Liver (tissue), 9 donors: ENCODE measurements around the gene NOL9. TPM values are rescaled to one million over a fixed set of nuclear protein-coding genes. Genes with fewer than 3 reads are reported as not detected.

ENCODE experiments used
- DNase-seq: peaks from one replicate; pipeline ENCODE4 v3.0.0-alpha.2; 2017; ENCODE audit warnings: low spot score
- H3K27ac ChIP-seq, 2 donors: one replicate each; pipeline ENCODE4 v1.7.0; 2013; ENCODE audit warnings: inconsistent platforms in 2 of 2, low read length in 2 of 2, control low read depth in 1 of 2, low read depth in 1 of 2, mild to moderate bottlenecking in 1 of 2
- H3K27me3 ChIP-seq, 4 donors: one replicate each; pipeline versions ENCODE4 v1.6.1 to v1.7.0; 2013; ENCODE audit warnings: low read length in 3 of 4, inconsistent platforms in 1 of 4, mild to moderate bottlenecking in 1 of 4, moderate library complexity in 1 of 4; ENCODE audit not compliant: control insufficient read depth in 4 of 4, insufficient read depth in 4 of 4
- H3K36me3 ChIP-seq, 4 donors: one replicate each; pipeline versions ENCODE4 v1.6.1 to v1.7.0; 2013; ENCODE audit warnings: low read length in 3 of 4, mild to moderate bottlenecking in 3 of 4, low read depth in 1 of 4, moderate library complexity in 1 of 4; ENCODE audit not compliant: control insufficient read depth in 4 of 4, insufficient read depth in 3 of 4
- H3K4me1 ChIP-seq, 4 donors: one replicate each; pipeline versions ENCODE4 v1.6.1 to v1.7.0; 2013; ENCODE audit warnings: low read length in 3 of 4, mild to moderate bottlenecking in 3 of 4, moderate library complexity in 1 of 4; ENCODE audit not compliant: control insufficient read depth in 4 of 4, insufficient read depth in 4 of 4
- H3K4me3 ChIP-seq, 3 donors: one replicate each; pipeline versions ENCODE4 v1.6.1 to v1.7.0; 2013; ENCODE audit warnings: low read length in 3 of 3, control low read depth in 1 of 3, low read depth in 1 of 3, mild to moderate bottlenecking in 1 of 3
- H3K9ac ChIP-seq, 2 donors: one replicate each; pipeline ENCODE4 v1.7.0; 2013; ENCODE audit warnings: low read length in 2 of 2, mild to moderate bottlenecking in 2 of 2, moderate library complexity in 2 of 2, control low read depth in 1 of 2, low read depth in 1 of 2
- H3K9me3 ChIP-seq, 4 donors: one replicate each; pipeline versions ENCODE4 v1.6.1 to v1.7.0; 2013; ENCODE audit warnings: low read length in 3 of 4; ENCODE audit not compliant: control insufficient read depth in 4 of 4
- CTCF ChIP-seq: fragments of 150-350 bp; IDR thresholded peaks from 2 replicates; pipeline ENCODE4 v1.5.1; 2017; ENCODE audit warnings: improper control_type of control experiment, low read depth, low read length; ENCODE audit not compliant: missing input control
- EGR1 ChIP-seq, 2 donors: IDR thresholded peaks; 2 replicates each; pipeline ENCODE4 v1.6.1; 2016 to 2018; ENCODE audit warnings: antibody characterized with exemption in 2 of 2, low read depth in 2 of 2
- FOXA1 ChIP-seq: IDR thresholded peaks from 2 replicates; pipeline ENCODE4 v1.6.1; 2016; ENCODE audit warnings: antibody characterized with exemption
- FOXA2 ChIP-seq: IDR thresholded peaks from 2 replicates; pipeline ENCODE4 v1.6.1; 2016; ENCODE audit warnings: antibody characterized with exemption
- GABPA ChIP-seq, 2 donors: IDR thresholded peaks in 1 of 2; conservative IDR thresholded peaks in 1 of 2; 2 replicates each; pipeline ENCODE4 v1.6.1; 2016; ENCODE audit warnings: antibody characterized with exemption in 2 of 2, mild to moderate bottlenecking in 1 of 2, moderate library complexity in 1 of 2
- HNF4A ChIP-seq, 2 donors: conservative IDR thresholded peaks; 2 replicates each; pipeline ENCODE4 v1.6.1; 2016; ENCODE audit warnings: antibody characterized with exemption in 2 of 2, mild to moderate bottlenecking in 2 of 2
- HNF4G ChIP-seq: IDR thresholded peaks from 2 replicates; pipeline ENCODE4 v1.6.1; 2016; ENCODE audit warnings: antibody characterized with exemption
- JUND ChIP-seq, 2 donors: IDR thresholded peaks; 2 replicates each; pipeline ENCODE4 v1.6.1; 2016; ENCODE audit warnings: antibody characterized with exemption in 2 of 2
- MAX ChIP-seq: IDR thresholded peaks from 2 replicates; pipeline ENCODE4 v1.6.1; 2016; ENCODE audit warnings: antibody characterized with exemption
- NR2F2 ChIP-seq: IDR thresholded peaks from 2 replicates; pipeline ENCODE4 v1.6.1; 2016; ENCODE audit warnings: antibody characterized with exemption
- RAD21 ChIP-seq, 2 donors: IDR thresholded peaks; 2 replicates each; pipeline ENCODE4 v1.6.1; 2016; ENCODE audit warnings: antibody characterized with exemption in 2 of 2, mild to moderate bottlenecking in 2 of 2
- REST ChIP-seq: IDR thresholded peaks from 2 replicates; pipeline ENCODE4 v1.6.1; 2016; ENCODE audit warnings: antibody characterized with exemption, mild to moderate bottlenecking
- RXRA ChIP-seq, 2 donors: IDR thresholded peaks; 2 replicates each; pipeline ENCODE4 v1.6.1; 2017 to 2018; ENCODE audit warnings: antibody characterized with exemption in 2 of 2, mild to moderate bottlenecking in 1 of 2
- SP1 ChIP-seq: IDR thresholded peaks from 2 replicates; pipeline ENCODE4 v1.6.1; 2018; ENCODE audit warnings: antibody characterized with exemption, mild to moderate bottlenecking
- TAF1 ChIP-seq: conservative IDR thresholded peaks from 2 replicates; pipeline ENCODE4 v1.6.1; 2016; ENCODE audit warnings: antibody characterized with exemption, mild to moderate bottlenecking
- YY1 ChIP-seq: IDR thresholded peaks from 2 replicates; pipeline ENCODE4 v1.6.1; 2016; ENCODE audit warnings: antibody characterized with exemption, mild to moderate bottlenecking
- WGBS: extraction: QIAGEN DNeasy Blood & Tissue Kit; methylation state at CpG from one replicate; pipeline ENCODE4 v1.1.7; 2013; 5-methylcytosine and 5-hydroxymethylcytosine counted together
- polyA plus RNA-seq, 2 donors: library from polyadenylated mRNA; stranded (reverse) in 1 of 2; unstranded in 1 of 2; fragments of 200-250 nt in 1 of 2; fragments of >200 nt in 1 of 2; fragmentation: Nextera tagmentation in 1 of 2; extraction: Ambion mirVana in 1 of 2; gene quantifications; one replicate each; pipeline versions ENCODE4 v1.2.1 to v1.2.3, GENCODE V29; 2013 to 2015
- total RNA-seq, 2 donors: library from RNA; depleted of rRNA; stranded (reverse); fragments of >200 nt; gene quantifications; one replicate each; pipeline ENCODE4 v1.2.3, GENCODE V29; 2014
- TF ChIP-seq, protein P1 (sequence below): IDR thresholded peaks from 2 replicates; pipeline ENCODE4 v1.6.1; 2016; ENCODE audit warnings: antibody characterized with exemption
- TF ChIP-seq, protein P2 (sequence below): IDR thresholded peaks from 2 replicates; pipeline ENCODE4 v1.6.1; 2016; ENCODE audit warnings: antibody characterized with exemption
- donor health status: healthy.
- donor health status: healthy.
- donor health status: healthy.
- donor health status: healthy.
- donor health status: healthy.

Gene NOL9
- total and polyA plus RNA-seq, 4 donors: 2.1 to 15.1 (median 9.4) TPM

GRCh38 chr1:6503884-6504602 is 50.3 kb downstream of the NOL9 start (continued):
- TF ChIP-seq, protein P1, sequence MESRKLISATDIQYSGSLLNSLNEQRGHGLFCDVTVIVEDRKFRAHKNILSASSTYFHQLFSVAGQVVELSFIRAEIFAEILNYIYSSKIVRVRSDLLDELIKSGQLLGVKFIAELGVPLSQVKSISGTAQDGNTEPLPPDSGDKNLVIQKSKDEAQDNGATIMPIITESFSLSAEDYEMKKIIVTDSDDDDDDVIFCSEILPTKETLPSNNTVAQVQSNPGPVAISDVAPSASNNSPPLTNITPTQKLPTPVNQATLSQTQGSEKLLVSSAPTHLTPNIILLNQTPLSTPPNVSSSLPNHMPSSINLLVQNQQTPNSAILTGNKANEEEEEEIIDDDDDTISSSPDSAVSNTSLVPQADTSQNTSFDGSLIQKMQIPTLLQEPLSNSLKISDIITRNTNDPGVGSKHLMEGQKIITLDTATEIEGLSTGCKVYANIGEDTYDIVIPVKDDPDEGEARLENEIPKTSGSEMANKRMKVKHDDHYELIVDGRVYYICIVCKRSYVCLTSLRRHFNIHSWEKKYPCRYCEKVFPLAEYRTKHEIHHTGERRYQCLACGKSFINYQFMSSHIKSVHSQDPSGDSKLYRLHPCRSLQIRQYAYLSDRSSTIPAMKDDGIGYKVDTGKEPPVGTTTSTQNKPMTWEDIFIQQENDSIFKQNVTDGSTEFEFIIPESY: no peak

GRCh38 chr1:6502000-6502891 is 52.1 kb downstream of the NOL9 start:
- H3K27ac ChIP-seq: no peak overlapping the region
- no peaks in the 10 kb centered on the region for H3K27me3 ChIP-seq
- no peaks in the 10 kb centered on the region for H3K36me3 ChIP-seq
- H3K4me3 ChIP-seq: no peak overlapping the region
- H3K9me3 ChIP-seq: no peaks in the 10 kb centered on the region
- H3K4me1 ChIP-seq: peaks cover 2 to 9% (median 5%) of the 10 kb centered on the region in 4 donors
- TF ChIP-seq YY1 (no peak), RXRA (IDR thresholded peaks at IDR 0.05) (no peak), MAX (no peak), NR2F2 (peak; percentile 56), FOXA2 (no peak), SP1 (peak; percentile 12)
- DNase-seq: no peak
- H3K9ac ChIP-seq: no peak overlapping the region
- WGBS: 71% methylated on average over 31 of the region's 31 CpGs

DNA sequence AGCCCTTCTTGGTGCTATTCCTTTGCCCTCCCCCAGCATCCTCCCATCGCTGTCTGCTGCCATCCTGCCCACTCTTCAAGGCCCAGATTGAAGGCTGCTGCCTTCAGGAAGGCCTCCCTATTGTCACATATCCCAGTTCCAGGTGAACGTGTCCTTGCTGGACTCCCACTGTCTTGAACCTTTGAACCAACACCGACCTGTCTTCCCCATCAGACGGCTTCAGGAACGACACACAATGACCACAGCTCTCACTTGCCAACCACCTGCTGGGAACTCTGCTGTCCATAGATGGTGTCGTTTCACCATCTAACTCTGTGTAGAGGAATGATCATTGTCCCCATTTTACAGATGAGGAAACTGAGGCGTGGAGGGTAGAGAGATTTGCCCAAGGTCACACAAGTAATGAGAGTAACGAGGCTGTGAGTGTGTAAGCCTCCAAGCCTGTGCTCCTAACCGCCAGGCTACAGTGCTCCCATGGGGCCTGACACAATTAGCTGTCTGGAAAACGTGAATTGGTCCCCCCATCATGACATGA is 53.0 kb downstream of the NOL9 start:
- H3K4me3 ChIP-seq: no peak overlapping the region
- H3K36me3 ChIP-seq: no peaks in the 10 kb centered on the region
- 79% methylated on average over 10 of the region's 10 CpGs for WGBS
- no peak overlapping the region for H3K27ac ChIP-seq
- TF ChIP-seq GABPA (IDR thresholded peaks at IDR 0.05 in 1 of 2, conservative IDR thresholded peaks at IDR 0.05 in 1 of 2) (no peak), YY1 (no peak), MAX (no peak), HNF4G (no peak), JUND (IDR thresholded peaks at IDR 0.05) (no peak), CTCF (no peak), RAD21 (IDR thresholded peaks at IDR 0.05) (no peak), TAF1 (no peak), HNF4A (conservative IDR thresholded peaks at IDR 0.05) (no peak), NR2F2 (no peak), FOXA2 (no peak), EGR1 (IDR thresholded peaks at IDR 0.05; ENCODE audit: low read depth in 2 of 2) (no peak), SP1 (no peak), FOXA1 (no peak), REST (no peak)
- TF ChIP-seq, protein P2, sequence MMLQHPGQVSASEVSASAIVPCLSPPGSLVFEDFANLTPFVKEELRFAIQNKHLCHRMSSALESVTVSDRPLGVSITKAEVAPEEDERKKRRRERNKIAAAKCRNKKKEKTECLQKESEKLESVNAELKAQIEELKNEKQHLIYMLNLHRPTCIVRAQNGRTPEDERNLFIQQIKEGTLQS: no peak
- no peak overlapping the region for H3K9ac ChIP-seq
- no peaks in the 10 kb centered on the region for H3K27me3 ChIP-seq
- no peaks in the 10 kb centered on the region for H3K9me3 ChIP-seq
- no peak for DNase-seq
- peaks cover 2 to 14% (median 5%) of the 10 kb centered on the region in 4 donors for H3K4me1 ChIP-seq
